B cell (primary cell): ENCODE measurements around the gene WDR7. TPM values are rescaled to one million over a fixed set of nuclear protein-coding genes. Genes with fewer than 3 reads are reported as not detected.

Experiments used
- ATAC-seq: fragments of 200-7000 bp; cut with Tn5 transposase; one replicate; pipeline ENCODE4 v1.10.0; 2021; ENCODE audit warnings: low read depth, mild to moderate bottlenecking, moderate number of reproducible peaks, moderate library complexity
- CTCF ChIA-PET: fragments of 350-600 bp; sonication (Branson Sonifier 250); formaldehyde crosslinking; loops from one replicate; lab custom pipeline; 2021; ENCODE audit warnings: antibody characterized with exemption, inconsistent platforms; lab: Charles Lee
- POLR2A ChIA-PET: fragments of 350-600 bp; sonication (Branson Sonifier 250); formaldehyde crosslinking; loops from one replicate; lab custom pipeline; 2021; ENCODE audit warnings: antibody characterized with exemption; lab: Charles Lee
- DNase-seq: peaks from one replicate; pipeline ENCODE4 v3.0.0; 2013
- H2AFZ ChIP-seq: 2 replicates; pipeline ENCODE4 v1.6.1; 2012; ENCODE audit warnings: mild to moderate bottlenecking, low read depth, low read length; ENCODE audit not compliant: insufficient read depth, poor library complexity, severe bottlenecking
- H3K27ac ChIP-seq, 2 donors: 1 replicate in 1 of 2; 2 replicates in 1 of 2; pipeline ENCODE4 v1.5.1; 2012 to 2013; ENCODE audit warnings: low read length in 2 of 2, mild to moderate bottlenecking in 2 of 2, moderate library complexity in 1 of 2
- H3K27me3 ChIP-seq, 4 experiments: fragments of 200-600 bp in 1 of 4; sonication (generic) in 1 of 4; replicated peaks in 1 of 4; 1 replicate in 2 of 4; 2 replicates in 2 of 4; pipeline versions ENCODE4 v1.6.1 to v1.7.0; 2013 to 2016; ENCODE audit warnings: low read length in 3 of 4, mild to moderate bottlenecking in 2 of 4, mixed read lengths in 1 of 4, moderate library complexity in 1 of 4; ENCODE audit not compliant: insufficient read depth in 4 of 4, control insufficient read depth in 3 of 4; ENCODE audit errors: control extremely low read depth in 1 of 4
- H3K36me3 ChIP-seq, 2 experiments: replicated peaks in 1 of 2; 1 replicate in 1 of 2; 2 replicates in 1 of 2; pipeline versions ENCODE4 v1.6.1 to v1.7.1; 2013; ENCODE audit warnings: low read length in 1 of 2; ENCODE audit not compliant: insufficient read depth in 2 of 2, control insufficient read depth in 1 of 2; ENCODE audit errors: control extremely low read depth in 1 of 2, extremely low read depth in 1 of 2
- H3K4me1 ChIP-seq, 2 donors: fragments of 200-600 bp in 1 of 2; sonication (generic) in 1 of 2; 1 replicate in 1 of 2; 2 replicates in 1 of 2; pipeline versions ENCODE4 v1.5.1 to v1.6.1; 2013 to 2017; ENCODE audit warnings: low read length in 2 of 2; ENCODE audit not compliant: control insufficient read depth in 2 of 2, insufficient read depth in 2 of 2
- H3K4me2 ChIP-seq: replicated peaks from 2 replicates; pipeline ENCODE3; 2012; ENCODE audit warnings: mild to moderate bottlenecking, low read depth, low read length; ENCODE audit not compliant: poor library complexity, severe bottlenecking
- H3K4me3 ChIP-seq, 5 experiments: fragments of 200-600 bp in 1 of 5; sonication (generic) in 1 of 5; 1 replicate in 3 of 5; 2 replicates in 2 of 5; pipeline versions ENCODE4 v1.5.1 to v1.7.0; 2011 to 2016; ENCODE audit warnings: low read length in 4 of 5, mild to moderate bottlenecking in 4 of 5, low read depth in 2 of 5, control low read depth in 1 of 5, moderate library complexity in 1 of 5; ENCODE audit not compliant: insufficient read depth in 1 of 5; ENCODE audit errors: control extremely low read depth in 1 of 5, extremely low read depth in 1 of 5
- H3K79me2 ChIP-seq: fragments of 200-600 bp; sonication (generic); one replicate; pipeline ENCODE4 v1.6.0; 2016; ENCODE audit warnings: low read length; ENCODE audit not compliant: control insufficient read depth, insufficient read depth
- H3K9ac ChIP-seq: fragments of 200-600 bp; sonication (generic); 2 replicates; pipeline ENCODE4 v1.6.1; 2017; ENCODE audit warnings: mild to moderate bottlenecking, low read length, moderate library complexity
- H3K9me3 ChIP-seq, 3 donors: one replicate each; pipeline versions ENCODE4 v1.6.1 to v1.7.1; 2013; ENCODE audit warnings: low read length in 2 of 3; ENCODE audit not compliant: control insufficient read depth in 2 of 3, insufficient read depth in 1 of 3; ENCODE audit errors: control extremely low read depth in 1 of 3
- H4K20me1 ChIP-seq: 2 replicates; pipeline ENCODE4 v1.6.0; 2012; ENCODE audit warnings: mild to moderate bottlenecking, low read length; ENCODE audit not compliant: insufficient read depth, control insufficient read depth, poor library complexity, severe bottlenecking
- H3K27ac Mint-ChIP-seq: one replicate; pipeline ENCODE4 v1.8.0; 2021; ENCODE audit warnings: mixed read lengths
- H3K27me3 Mint-ChIP-seq: one replicate; pipeline ENCODE4 v1.8.0; 2021; ENCODE audit warnings: mixed read lengths
- H3K4me1 Mint-ChIP-seq: one replicate; pipeline ENCODE4 v1.8.0; 2021; ENCODE audit warnings: mixed read lengths
- H3K4me3 Mint-ChIP-seq: one replicate; pipeline ENCODE4 v1.8.0; 2021; ENCODE audit warnings: mixed read lengths
- H3K9me3 Mint-ChIP-seq: one replicate; pipeline ENCODE4 v1.8.0; 2022; ENCODE audit warnings: mixed read lengths; ENCODE audit not compliant: insufficient read depth
- EZH2 ChIP-seq: IDR thresholded peaks from 2 replicates; pipeline ENCODE4 v1.6.1; 2012; ENCODE audit warnings: borderline replicate concordance, low read depth, mild to moderate bottlenecking, moderate library complexity, low read length; ENCODE audit not compliant: insufficient read depth, poor library complexity, severe bottlenecking
- WGBS: methylation state at CpG from one replicate; pipeline ENCODE4 v1.1.5; 2013; ENCODE audit warnings: missing lambda C conversion rate; ENCODE audit not compliant: insufficient coverage; 5-methylcytosine and 5-hydroxymethylcytosine counted together
- intact Hi-C: fragments of 100-400 bp; cut with micrococcal nuclease; formaldehyde crosslinking; loops from one replicate; pipeline ENCODE4 v1.10.0; 2022
- polyA plus RNA-seq: library from polyadenylated mRNA; depleted of rRNA; stranded (reverse); fragments of >200 nt; gene quantifications from 2 replicates; pipeline ENCODE4 v1.2.3, GENCODE V29; 2012
- total RNA-seq, 2 donors: library from RNA; stranded (reverse); fragments of 120-200 nt in 1 of 2; gene quantifications; 1 replicate in 1 of 2; 2 replicates in 1 of 2; pipeline versions ENCODE4 v1.2.3 to v1.2.4, GENCODE V29; 2013 to 2022
- TF ChIP-seq, protein P1 (sequence below): fragments of 200-600 bp; IDR thresholded peaks from one replicate; pipeline ENCODE4 v1.8.0; 2022; ENCODE audit warnings: antibody characterized with exemption, mild to moderate bottlenecking

WDR7 gene
- total and polyA plus RNA-seq, 2 donors (not counting 1 experiment from before 2014, with no cell fraction given), result 5.5 to 45.0 TPM

DNA sequence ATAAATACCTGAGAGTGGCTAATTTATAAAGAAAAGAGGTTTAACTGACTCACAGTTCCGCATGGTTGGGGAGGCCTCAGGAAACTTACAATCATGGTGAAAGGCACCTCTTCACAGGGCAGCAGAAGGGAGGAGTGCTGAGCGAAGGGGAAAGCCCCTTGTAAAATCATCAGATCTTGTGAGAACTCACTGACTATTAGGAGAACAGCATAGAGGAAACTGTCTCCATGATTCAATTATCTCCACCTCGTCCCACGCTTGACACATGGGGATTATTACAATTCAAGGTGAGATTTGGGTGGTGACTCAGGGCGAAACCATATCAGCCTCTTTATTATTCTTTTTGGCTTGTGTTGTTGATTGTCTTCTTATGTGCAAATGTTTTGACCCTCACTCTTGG is 76.2 kb downstream of the WDR7 start:
- no peaks in the 10 kb centered on the region for H3K79me2 ChIP-seq
- ChIA-PET POLR2A (no interaction called here), CTCF (no interaction called here)
- no peaks in the 10 kb centered on the region for H4K20me1 ChIP-seq
- Mint-ChIP-seq H3K9me3 (no peaks in the 10 kb centered on the region), H3K27me3 (no peaks in the 10 kb centered on the region), H3K4me1 (no peaks in the 10 kb centered on the region), H3K4me3 (no peak overlapping the region), H3K27ac (no peak overlapping the region)
- TF ChIP-seq, protein P1, sequence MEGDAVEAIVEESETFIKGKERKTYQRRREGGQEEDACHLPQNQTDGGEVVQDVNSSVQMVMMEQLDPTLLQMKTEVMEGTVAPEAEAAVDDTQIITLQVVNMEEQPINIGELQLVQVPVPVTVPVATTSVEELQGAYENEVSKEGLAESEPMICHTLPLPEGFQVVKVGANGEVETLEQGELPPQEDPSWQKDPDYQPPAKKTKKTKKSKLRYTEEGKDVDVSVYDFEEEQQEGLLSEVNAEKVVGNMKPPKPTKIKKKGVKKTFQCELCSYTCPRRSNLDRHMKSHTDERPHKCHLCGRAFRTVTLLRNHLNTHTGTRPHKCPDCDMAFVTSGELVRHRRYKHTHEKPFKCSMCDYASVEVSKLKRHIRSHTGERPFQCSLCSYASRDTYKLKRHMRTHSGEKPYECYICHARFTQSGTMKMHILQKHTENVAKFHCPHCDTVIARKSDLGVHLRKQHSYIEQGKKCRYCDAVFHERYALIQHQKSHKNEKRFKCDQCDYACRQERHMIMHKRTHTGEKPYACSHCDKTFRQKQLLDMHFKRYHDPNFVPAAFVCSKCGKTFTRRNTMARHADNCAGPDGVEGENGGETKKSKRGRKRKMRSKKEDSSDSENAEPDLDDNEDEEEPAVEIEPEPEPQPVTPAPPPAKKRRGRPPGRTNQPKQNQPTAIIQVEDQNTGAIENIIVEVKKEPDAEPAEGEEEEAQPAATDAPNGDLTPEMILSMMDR, result no peak
- no peak for TF ChIP-seq EZH2
- ATAC-seq (no peak), DNase-seq (no peak)
- peaks cover 0 to 4% (median 1%) of the 10 kb centered on the region in 3 donors for H3K9me3 ChIP-seq
- no peak overlapping the region for H2AFZ ChIP-seq
- no peak overlapping the region for H3K4me2 ChIP-seq
- H3K4me1 ChIP-seq, result no peaks in the 10 kb centered on the region
- H3K27me3 ChIP-seq, result no peaks in the 10 kb centered on the region
- no peak overlapping the region for H3K9ac ChIP-seq
- H3K36me3 ChIP-seq, result peaks cover 7 to 9% of the 10 kb centered on the region in 2 experiments
- H3K27ac ChIP-seq, result no peak overlapping the region
- intact Hi-C loops, result no loop called here
- WGBS, result no CpG with 5 or more reads among the region's 5 CpGs
- no peak overlapping the region for H3K4me3 ChIP-seq

DNA sequence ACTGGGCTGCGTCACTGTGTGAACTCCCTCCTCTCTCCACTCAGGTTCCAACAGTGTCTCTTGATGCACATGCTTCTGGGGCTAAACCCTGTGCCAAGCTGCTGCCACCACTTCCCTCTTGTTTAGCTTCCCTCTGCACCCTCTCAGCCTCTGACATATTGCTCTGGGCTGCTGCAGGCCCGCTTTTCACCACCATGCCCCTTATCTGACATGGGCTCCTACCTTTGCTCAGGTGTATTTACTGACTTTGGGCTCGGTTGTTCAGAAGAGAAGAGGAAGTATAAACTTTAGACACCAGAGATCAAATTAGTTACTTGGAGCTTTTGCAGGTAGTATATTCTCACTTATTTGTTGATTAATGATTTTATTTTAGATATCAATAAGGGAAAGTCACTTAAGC is 77.6 kb downstream of the WDR7 start:
- no peak overlapping the region for H3K9ac ChIP-seq
- ATAC-seq (no peak), DNase-seq (no peak)
- intact Hi-C loops, result no loop called here
- H3K4me1 ChIP-seq, result no peaks in the 10 kb centered on the region
- H3K27me3 ChIP-seq, result no peaks in the 10 kb centered on the region
- TF ChIP-seq, protein P1, result no peak
- no peak for TF ChIP-seq EZH2
- ChIA-PET CTCF (no interaction called here), POLR2A (no interaction called here)
- Mint-ChIP-seq H3K27ac (no peak overlapping the region), H3K4me3 (no peak overlapping the region), H3K27me3 (no peaks in the 10 kb centered on the region), H3K4me1 (no peaks in the 10 kb centered on the region), H3K9me3 (no peaks in the 10 kb centered on the region)
- no peak overlapping the region for H3K4me2 ChIP-seq
- no peak overlapping the region for H3K27ac ChIP-seq
- peaks cover 7 to 17% of the 10 kb centered on the region in 2 experiments for H3K36me3 ChIP-seq
- no peaks in the 10 kb centered on the region for H3K79me2 ChIP-seq
- H3K9me3 ChIP-seq, result peaks cover 0 to 4% (median 1%) of the 10 kb centered on the region in 3 donors
- 100% methylated on average over 1 of the region's 3 CpGs for WGBS
- no peak overlapping the region for H2AFZ ChIP-seq
- H4K20me1 ChIP-seq, result no peaks in the 10 kb centered on the region
- H3K4me3 ChIP-seq, result no peak overlapping the region
